ENCODE measurements around the gene APOBEC3B.
"Not testable (repeated sequence)": the region's sequence is repeated elsewhere in the genome, so short reads cannot be mapped to it uniquely, and the experiment has no call there.

Gene APOBEC3B

DNA sequence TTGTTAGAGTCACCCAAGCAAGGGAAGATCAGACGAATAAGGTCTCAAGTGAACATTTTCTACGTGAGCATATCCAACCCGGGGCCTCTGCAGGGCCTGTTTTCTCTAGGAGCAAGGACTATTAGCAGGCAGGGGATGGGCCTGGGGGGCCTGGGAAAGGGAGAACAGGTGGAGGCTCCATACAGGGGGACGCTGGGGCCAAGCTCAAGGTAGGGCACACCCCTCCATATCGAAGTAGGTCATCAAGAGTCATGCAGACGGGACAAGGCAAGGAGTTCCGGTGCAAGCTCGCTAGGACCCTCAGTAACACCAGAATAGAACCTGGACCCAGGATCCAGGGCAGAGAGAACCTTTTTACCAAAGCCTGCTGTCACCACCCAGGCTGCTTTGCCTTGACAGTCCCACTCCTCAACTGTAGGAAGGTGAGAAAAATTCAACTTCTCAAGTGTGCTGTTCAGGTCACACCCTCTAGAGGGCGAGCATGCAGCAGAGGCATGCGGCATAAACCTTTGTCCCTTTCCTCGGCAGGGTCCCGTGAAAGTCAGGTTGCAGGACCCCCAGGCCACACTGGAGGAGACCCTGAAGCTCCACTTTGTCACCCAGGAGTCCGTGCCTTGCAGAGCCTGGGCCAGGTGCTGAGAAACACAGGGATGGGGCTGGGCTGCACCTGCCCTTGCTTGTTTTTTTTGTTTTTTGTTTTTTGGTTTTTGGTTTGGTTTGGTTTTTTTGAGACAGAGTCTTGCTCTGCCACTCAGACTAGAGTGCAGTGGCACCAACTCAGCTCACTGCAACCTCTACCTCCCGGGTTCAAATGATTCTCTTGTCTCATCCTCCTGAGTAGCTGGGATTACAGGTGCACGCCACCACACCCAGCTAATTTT lies 8.6 kb upstream of the APOBEC3B start:
- Histone ChIP-seq H3K9ac (ENCODE audit: low read depth in 1 of 2, low read length in 2 of 2) (no peak overlapping the region), H3K36me3 (ENCODE audit: control insufficient read depth in 2 of 2, insufficient read depth in 2 of 2, low read length in 2 of 2) (no peaks in the 10 kb centered on the region), H3K9me3 (ENCODE audit: control insufficient read depth in 2 of 2, low read length in 2 of 2) (no peaks in the 10 kb centered on the region), H3K4me3 (ENCODE audit: low read length in 2 of 2) (no peak overlapping the region), H3K4me1 (ENCODE audit: control insufficient read depth in 2 of 2, insufficient read depth in 2 of 2, low read length in 2 of 2) (peaks cover 0 to 4% of the 10 kb centered on the region in 2 donors), H3K27me3 (ENCODE audit: control insufficient read depth in 2 of 2, insufficient read depth in 2 of 2, low read length in 2 of 2) (no peaks in the 10 kb centered on the region), H3K27ac (ENCODE audit: low read depth in 2 of 2, low read length in 2 of 2) (no peak overlapping the region)

DNA sequence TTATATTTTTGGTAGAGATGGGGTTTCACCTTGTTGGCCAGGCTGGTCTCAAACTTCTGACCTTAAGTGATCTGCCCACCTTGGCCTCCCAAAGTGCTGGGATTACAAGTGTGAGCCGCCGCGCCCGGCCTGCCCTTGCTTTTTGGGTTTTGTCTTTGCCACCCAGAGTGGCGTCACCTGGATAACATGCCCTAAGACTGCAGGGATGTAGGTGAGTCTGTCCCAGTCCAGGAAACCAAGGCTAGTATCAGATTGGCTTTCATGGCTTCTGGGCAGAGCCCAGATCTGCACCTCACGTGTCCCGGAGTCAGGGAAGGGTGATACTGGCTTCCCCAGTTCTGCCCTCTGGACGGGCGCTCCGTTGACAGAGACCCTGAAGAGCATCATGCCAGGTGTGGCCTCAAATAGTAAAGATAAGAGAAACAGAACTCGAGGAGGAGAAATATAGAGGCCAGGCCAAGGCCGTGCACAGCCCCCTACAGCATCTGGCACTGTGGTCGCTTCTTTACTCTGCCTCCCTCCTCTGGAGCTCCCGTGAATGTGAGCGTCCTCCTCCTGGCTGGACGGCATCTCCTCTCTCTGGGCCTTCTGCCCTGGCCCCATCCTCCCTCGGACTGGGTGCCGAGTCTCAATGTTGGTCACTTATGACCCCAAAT lies 7.8 kb upstream of the APOBEC3B start:
- Histone ChIP-seq H3K36me3 (ENCODE audit: control insufficient read depth in 2 of 2, insufficient read depth in 2 of 2, low read length in 2 of 2) (no peaks in the 10 kb centered on the region), H3K27me3 (ENCODE audit: control insufficient read depth in 2 of 2, insufficient read depth in 2 of 2, low read length in 2 of 2) (no peaks in the 10 kb centered on the region), H3K27ac (ENCODE audit: low read depth in 2 of 2, low read length in 2 of 2) (no peak overlapping the region), H3K4me3 (ENCODE audit: low read length in 2 of 2) (no peak overlapping the region), H3K9me3 (ENCODE audit: control insufficient read depth in 2 of 2, low read length in 2 of 2) (no peaks in the 10 kb centered on the region), H3K4me1 (ENCODE audit: control insufficient read depth in 2 of 2, insufficient read depth in 2 of 2, low read length in 2 of 2) (peaks cover 0 to 4% of the 10 kb centered on the region in 2 donors), H3K9ac (ENCODE audit: low read depth in 1 of 2, low read length in 2 of 2) (no peak overlapping the region)

DNA sequence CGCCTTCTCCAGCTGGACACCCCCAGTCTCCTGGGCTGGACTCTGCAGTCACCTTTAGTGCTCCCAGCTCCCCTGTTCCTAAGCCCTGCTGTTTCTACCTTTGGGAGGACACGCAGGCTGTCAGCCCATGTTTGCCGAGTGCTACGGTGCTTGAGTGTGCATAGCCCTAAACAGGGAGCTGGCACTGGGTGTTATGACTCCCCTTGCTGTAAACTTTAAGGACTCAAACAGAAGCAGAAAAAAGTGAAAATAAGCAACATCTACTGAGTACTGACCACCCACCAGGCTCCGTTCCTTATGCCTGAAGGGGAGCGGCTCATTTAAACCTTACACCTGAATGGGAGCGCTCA lies 7.3 kb upstream of the APOBEC3B start:
- Histone ChIP-seq H3K4me3 (ENCODE audit: low read length in 2 of 2) (no peak overlapping the region), H3K4me1 (ENCODE audit: control insufficient read depth in 2 of 2, insufficient read depth in 2 of 2, low read length in 2 of 2) (peaks cover 0 to 4% of the 10 kb centered on the region in 2 donors), H3K27me3 (ENCODE audit: control insufficient read depth in 2 of 2, insufficient read depth in 2 of 2, low read length in 2 of 2) (no peaks in the 10 kb centered on the region), H3K27ac (ENCODE audit: low read depth in 2 of 2, low read length in 2 of 2) (no peak overlapping the region), H3K9me3 (ENCODE audit: control insufficient read depth in 2 of 2, low read length in 2 of 2) (no peaks in the 10 kb centered on the region), H3K9ac (ENCODE audit: low read depth in 1 of 2, low read length in 2 of 2) (no peak overlapping the region), H3K36me3 (ENCODE audit: control insufficient read depth in 2 of 2, insufficient read depth in 2 of 2, low read length in 2 of 2) (no peaks in the 10 kb centered on the region)

DNA sequence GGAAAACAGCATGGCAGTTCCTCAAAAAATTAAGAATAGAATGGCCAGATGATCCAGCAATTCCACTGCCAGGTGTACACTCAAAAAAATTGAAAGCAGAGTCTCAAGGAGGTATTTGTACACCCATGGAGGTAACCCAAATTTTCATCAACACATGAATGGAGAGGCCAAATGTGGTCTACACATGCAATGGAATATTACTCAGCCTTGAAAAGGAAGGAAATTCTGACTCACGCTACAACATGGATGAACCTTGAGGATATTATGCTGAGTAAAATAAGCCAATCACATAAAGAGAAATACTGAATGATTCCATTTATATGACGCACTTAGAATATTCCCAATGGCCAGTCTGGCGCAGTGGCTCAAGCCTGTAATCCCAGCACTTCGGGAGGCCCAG lies 4.9 kb upstream of the APOBEC3B start:
- not testable (repeated sequence) for H3K4me3 ChIP-seq (ENCODE audit: low read length in 2 of 2); H3K36me3 ChIP-seq (ENCODE audit: control insufficient read depth in 2 of 2, insufficient read depth in 2 of 2, low read length in 2 of 2); H3K9ac ChIP-seq (ENCODE audit: low read depth in 1 of 2, low read length in 2 of 2); H3K27me3 ChIP-seq (ENCODE audit: control insufficient read depth in 2 of 2, insufficient read depth in 2 of 2, low read length in 2 of 2); H3K27ac ChIP-seq (ENCODE audit: low read depth in 2 of 2, low read length in 2 of 2); H3K9me3 ChIP-seq (ENCODE audit: control insufficient read depth in 2 of 2, low read length in 2 of 2)
- peaks cover 2 to 13% of the 10 kb centered on the region in 2 donors for H3K4me1 ChIP-seq (ENCODE audit: control insufficient read depth in 2 of 2, insufficient read depth in 2 of 2, low read length in 2 of 2)

DNA sequence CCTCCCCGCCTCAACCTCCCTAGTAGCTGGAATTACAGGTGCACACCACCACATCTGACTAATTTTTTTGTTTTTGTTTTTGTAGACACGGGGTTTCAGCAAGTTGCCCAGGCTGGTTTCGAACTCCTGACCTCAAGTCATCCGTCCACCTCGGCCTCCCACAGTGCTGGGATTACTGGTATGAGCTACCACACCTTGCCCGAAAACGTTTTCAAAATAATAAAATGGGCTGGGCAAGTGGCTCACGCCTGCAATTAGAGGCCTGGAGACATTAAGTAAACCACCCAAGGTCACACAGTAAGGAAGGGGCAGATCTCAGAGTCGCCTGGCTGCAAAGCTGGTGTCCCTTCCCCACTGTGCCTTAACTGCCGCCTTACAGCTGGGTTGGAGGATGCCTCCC lies 1.6 kb upstream of the APOBEC3B start:
- peak overlapping the region; percentile 52 to 64 for H3K27ac ChIP-seq (ENCODE audit: low read depth in 2 of 2, low read length in 2 of 2)
- peak overlapping the region in 1 of 2 donors; percentile 73 for H3K9ac ChIP-seq (ENCODE audit: low read depth in 1 of 2, low read length in 2 of 2)
- H3K36me3 ChIP-seq (ENCODE audit: control insufficient read depth in 2 of 2, insufficient read depth in 2 of 2, low read length in 2 of 2); H3K9me3 ChIP-seq (ENCODE audit: control insufficient read depth in 2 of 2, low read length in 2 of 2); H3K27me3 ChIP-seq (ENCODE audit: control insufficient read depth in 2 of 2, insufficient read depth in 2 of 2, low read length in 2 of 2): not testable (repeated sequence)
- H3K4me3 ChIP-seq (ENCODE audit: low read length in 2 of 2) = peak overlapping the region in 1 of 2 donors; percentile 16
- H3K4me1 ChIP-seq (ENCODE audit: control insufficient read depth in 2 of 2, insufficient read depth in 2 of 2, low read length in 2 of 2) = peaks cover 2 to 21% of the 10 kb centered on the region in 2 donors

DNA sequence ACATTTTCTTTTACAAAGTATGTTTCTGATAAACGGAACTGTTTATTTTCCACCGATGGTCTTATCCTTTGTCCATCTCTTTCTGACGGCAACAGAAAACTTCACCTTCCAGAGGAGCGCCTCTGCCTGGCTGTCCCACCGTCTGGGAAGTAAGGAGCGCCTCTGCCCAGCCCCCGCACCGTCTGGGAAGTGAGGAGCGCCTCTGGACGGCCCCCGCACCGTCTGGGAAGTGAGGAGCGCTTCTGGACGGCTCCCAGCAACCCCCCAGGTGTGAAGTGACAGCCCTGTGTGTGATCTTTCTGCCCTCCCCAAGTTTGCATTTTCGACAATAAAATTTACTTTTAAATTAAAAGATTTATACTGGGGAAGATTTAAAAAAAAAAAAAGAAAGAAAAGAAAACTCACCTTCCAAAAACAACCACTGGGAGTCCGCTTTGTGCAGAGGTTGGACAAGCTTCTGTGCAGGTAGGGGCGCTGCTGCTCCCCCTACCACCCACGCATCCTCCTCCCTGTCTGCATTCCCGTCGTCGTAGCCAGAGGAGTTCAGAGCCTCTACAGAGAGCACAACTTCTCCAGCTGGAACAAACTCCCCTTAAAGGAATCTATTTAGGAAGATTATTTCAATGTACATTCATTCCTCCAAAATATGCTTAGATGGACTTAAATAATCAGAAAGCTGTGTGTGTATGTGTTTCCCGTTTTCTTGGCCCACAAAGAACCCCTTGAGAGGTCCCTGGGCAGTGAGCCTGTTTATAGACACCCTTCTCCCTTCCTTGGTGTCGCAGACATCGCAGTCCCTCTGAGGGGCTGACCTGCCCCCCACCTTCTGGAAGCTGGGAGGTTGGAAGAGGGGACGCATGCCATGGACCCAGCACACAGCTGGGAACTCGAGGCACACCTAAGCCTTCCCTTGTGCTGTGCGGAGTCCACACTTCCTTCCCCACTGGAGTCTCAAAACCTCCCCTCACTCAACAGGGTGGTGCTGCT lies 849 bp upstream of the APOBEC3B start:
- Histone ChIP-seq H3K4me3 (ENCODE audit: low read length in 2 of 2) (peak overlapping the region; percentile 60 to 62), H3K36me3 (ENCODE audit: control insufficient read depth in 2 of 2, insufficient read depth in 2 of 2, low read length in 2 of 2) (no peaks in the 10 kb centered on the region), H3K27ac (ENCODE audit: low read depth in 2 of 2, low read length in 2 of 2) (peak overlapping the region; percentile 78 to 85), H3K4me1 (ENCODE audit: control insufficient read depth in 2 of 2, insufficient read depth in 2 of 2, low read length in 2 of 2) (peaks cover 2 to 21% of the 10 kb centered on the region in 2 donors), H3K27me3 (ENCODE audit: control insufficient read depth in 2 of 2, insufficient read depth in 2 of 2, low read length in 2 of 2) (no peaks in the 10 kb centered on the region), H3K9me3 (ENCODE audit: control insufficient read depth in 2 of 2, low read length in 2 of 2) (no peaks in the 10 kb centered on the region), H3K9ac (ENCODE audit: low read depth in 1 of 2, low read length in 2 of 2) (peak overlapping the region; percentile 38 to 73)

DNA sequence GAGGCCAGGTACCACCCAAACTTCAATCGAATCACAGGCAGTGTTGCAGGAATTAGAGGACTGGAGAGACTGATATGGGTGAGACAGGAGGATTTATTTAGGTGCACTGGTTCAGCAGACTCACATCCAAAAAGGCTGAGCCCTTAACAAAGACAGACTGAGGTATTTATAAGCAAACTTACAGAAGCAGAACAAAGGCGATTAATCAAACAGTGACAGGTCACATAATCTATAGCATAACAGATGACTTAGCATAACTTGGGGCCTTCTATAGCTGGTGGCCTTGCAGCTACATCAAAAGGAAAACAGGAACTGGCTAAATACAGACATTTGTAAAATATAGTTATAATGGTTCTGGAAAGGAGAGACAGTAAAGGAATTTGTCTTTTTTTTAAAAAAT lies 2.1 kb downstream of the APOBEC3B start:
- Histone ChIP-seq H3K4me3 (ENCODE audit: low read length in 2 of 2) (no peak overlapping the region), H3K27me3 (ENCODE audit: control insufficient read depth in 2 of 2, insufficient read depth in 2 of 2, low read length in 2 of 2) (no peaks in the 10 kb centered on the region), H3K36me3 (ENCODE audit: control insufficient read depth in 2 of 2, insufficient read depth in 2 of 2, low read length in 2 of 2) (no peaks in the 10 kb centered on the region), H3K9me3 (ENCODE audit: control insufficient read depth in 2 of 2, low read length in 2 of 2) (no peaks in the 10 kb centered on the region), H3K4me1 (ENCODE audit: control insufficient read depth in 2 of 2, insufficient read depth in 2 of 2, low read length in 2 of 2) (peaks cover 2 to 21% of the 10 kb centered on the region in 2 donors), H3K27ac (ENCODE audit: low read depth in 2 of 2, low read length in 2 of 2) (no peak overlapping the region), H3K9ac (ENCODE audit: low read depth in 1 of 2, low read length in 2 of 2) (no peak overlapping the region)

DNA sequence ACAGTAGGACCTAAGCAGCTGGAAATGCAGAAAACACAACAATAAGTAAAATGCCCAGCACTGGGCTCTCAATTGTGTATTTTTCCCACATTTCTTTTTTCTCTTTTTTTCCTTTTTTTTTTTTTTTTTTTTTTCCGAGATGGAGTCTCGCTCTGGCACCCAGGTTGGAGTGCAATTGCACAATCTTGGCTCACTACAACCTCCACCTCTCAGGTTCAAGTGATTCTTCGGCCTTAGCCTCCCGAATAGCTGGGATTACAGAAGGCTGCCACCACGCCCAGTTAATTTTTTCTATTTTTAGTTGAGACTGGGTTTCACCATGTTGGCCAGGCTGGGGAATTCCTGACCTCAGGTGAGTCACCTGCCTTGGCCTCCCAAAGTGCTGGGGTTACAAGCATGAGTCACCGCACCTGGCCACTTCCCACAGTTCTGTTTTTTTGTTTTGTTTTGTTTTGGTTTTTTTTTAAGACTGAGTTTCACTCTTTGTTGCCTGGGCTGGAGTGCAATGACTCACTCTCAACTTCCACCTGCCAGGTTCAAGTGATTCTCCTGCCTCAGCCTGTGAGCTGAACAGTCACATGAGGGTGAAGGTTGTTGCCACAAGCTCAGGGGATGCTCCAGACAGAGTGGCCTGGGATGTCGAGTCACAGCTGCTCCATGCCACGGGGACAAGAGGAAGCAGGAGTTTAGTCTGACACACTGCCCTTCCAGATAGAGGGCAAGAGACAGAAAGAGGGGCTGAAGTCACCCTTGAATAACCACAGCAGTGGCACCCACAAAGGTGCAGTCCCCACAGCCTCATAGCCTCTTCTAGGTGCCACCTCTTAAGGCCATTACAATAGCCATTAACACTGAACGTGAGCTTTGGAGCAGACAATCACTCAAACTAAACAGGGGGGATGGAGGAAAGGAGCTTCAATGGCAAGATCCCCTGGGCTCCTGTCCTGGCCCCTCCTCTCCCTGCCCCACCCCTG lies 2.9 kb downstream of the APOBEC3B start:
- H3K27ac ChIP-seq (ENCODE audit: low read depth in 2 of 2, low read length in 2 of 2) = peak overlapping the region; percentile 38 to 60
- peaks cover 2 to 21% of the 10 kb centered on the region in 2 donors for H3K4me1 ChIP-seq (ENCODE audit: control insufficient read depth in 2 of 2, insufficient read depth in 2 of 2, low read length in 2 of 2)

DNA sequence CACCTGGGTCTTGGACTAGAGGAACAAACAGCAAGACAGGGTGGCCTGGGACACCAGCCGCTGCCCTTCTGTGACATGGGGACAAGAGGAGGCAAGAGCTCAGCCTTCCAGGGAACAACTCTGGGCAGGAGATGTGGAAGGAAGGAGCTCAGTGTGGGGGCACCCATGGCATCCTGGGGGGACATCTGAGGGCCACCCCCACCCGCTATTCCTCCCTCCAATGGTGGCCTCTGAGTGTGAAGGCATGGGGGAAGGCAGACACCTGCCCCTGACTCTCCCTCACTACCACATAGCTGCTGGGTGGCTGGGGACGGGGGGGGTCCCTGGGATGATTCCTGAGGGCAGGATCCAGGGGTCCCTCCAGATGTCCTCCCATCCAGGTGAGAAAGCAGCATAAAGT lies 4.5 kb downstream of the APOBEC3B start:
- Histone ChIP-seq H3K9me3 (ENCODE audit: control insufficient read depth in 2 of 2, low read length in 2 of 2) (no peaks in the 10 kb centered on the region), H3K4me1 (ENCODE audit: control insufficient read depth in 2 of 2, insufficient read depth in 2 of 2, low read length in 2 of 2) (peaks cover under 1 to 10% of the 10 kb centered on the region in 2 donors), H3K27ac (ENCODE audit: low read depth in 2 of 2, low read length in 2 of 2) (no peak overlapping the region), H3K4me3 (ENCODE audit: low read length in 2 of 2) (no peak overlapping the region), H3K9ac (ENCODE audit: low read depth in 1 of 2, low read length in 2 of 2) (no peak overlapping the region), H3K27me3 (ENCODE audit: control insufficient read depth in 2 of 2, insufficient read depth in 2 of 2, low read length in 2 of 2) (no peaks in the 10 kb centered on the region), H3K36me3 (ENCODE audit: control insufficient read depth in 2 of 2, insufficient read depth in 2 of 2, low read length in 2 of 2) (no peaks in the 10 kb centered on the region)

More for the DNA sequence above, 2.9 kb downstream of the APOBEC3B start:
- H3K9ac ChIP-seq (ENCODE audit: low read depth in 1 of 2, low read length in 2 of 2); H3K27me3 ChIP-seq (ENCODE audit: control insufficient read depth in 2 of 2, insufficient read depth in 2 of 2, low read length in 2 of 2); H3K36me3 ChIP-seq (ENCODE audit: control insufficient read depth in 2 of 2, insufficient read depth in 2 of 2, low read length in 2 of 2); H3K4me3 ChIP-seq (ENCODE audit: low read length in 2 of 2); H3K9me3 ChIP-seq (ENCODE audit: control insufficient read depth in 2 of 2, low read length in 2 of 2): not testable (repeated sequence)

Data from mucosa of rectum (tissue), 2 donors.